ENCODE data around the gene ABHD3.

- TF ChIP-seq GATA2 (IDR thresholded peaks at IDR 0.05; ENCODE audit: low read depth, low read length): no peak
- no peak for TF ChIP-seq GATA3 (IDR thresholded peaks at IDR 0.05; ENCODE audit: low read depth, low read length)
Measured at GRCh38 chr18:21745231-21745630, 40.7 kb upstream of the ABHD3 start.

All from SH-SY5Y (cell line).